Keratinocyte (primary cell): ENCODE measurements around the gene RUFY2. TPM values are rescaled to one million over a fixed set of nuclear protein-coding genes. Genes with fewer than 3 reads are reported as not detected.
"Not testable (repeated sequence)": the region's sequence is repeated elsewhere in the genome, so short reads cannot be mapped to it uniquely, and the experiment has no call there.

ENCODE experiments used
- DNase-seq: peaks from one replicate; pipeline ENCODE4 v3.0.0-alpha.2; 2011; ENCODE audit warnings: low read depth, missing footprints, low spot score
- FAIRE-seq: peaks from 2 replicates; lab custom pipeline; 2011; peaks lifted over from hg19 to GRCh38; lab: Jason Lieb, UNC
- H2AFZ ChIP-seq: 2 replicates; pipeline ENCODE4 v1.6.0; 2012; ENCODE audit warnings: low read length, control low read depth, inconsistent platforms; ENCODE audit not compliant: control insufficient read depth
- H3K27ac ChIP-seq: 2 replicates; pipeline ENCODE4 v1.5.1; 2011; ENCODE audit warnings: low read length; ENCODE audit not compliant: control insufficient read depth, insufficient read depth
- H3K27me3 ChIP-seq: 3 replicates; pipeline ENCODE4 v1.6.0; 2011; ENCODE audit warnings: low read length; ENCODE audit not compliant: control insufficient read depth, insufficient read depth; ENCODE audit errors: extremely low read depth
- H3K36me3 ChIP-seq, 2 experiments: 2 replicates in 1 of 2; 3 replicates in 1 of 2; pipeline ENCODE4 v1.5.1; 2011; ENCODE audit warnings: low read length in 2 of 2, mild to moderate bottlenecking in 1 of 2; ENCODE audit not compliant: control insufficient read depth in 2 of 2, insufficient read depth in 2 of 2; ENCODE audit errors: extremely low read depth in 1 of 2
- H3K4me1 ChIP-seq: 3 replicates; pipeline ENCODE4 v1.5.1; 2011; ENCODE audit warnings: low read length; ENCODE audit not compliant: control insufficient read depth, insufficient read depth; ENCODE audit errors: extremely low read depth
- H3K4me2 ChIP-seq: 3 replicates; pipeline ENCODE4 v1.6.0; 2011; ENCODE audit warnings: low read depth, low read length; ENCODE audit not compliant: control insufficient read depth, insufficient read depth; ENCODE audit errors: extremely low read depth
- H3K4me3 ChIP-seq, 3 experiments: fragments of 200-600 bp in 1 of 3; sonication (generic) in 1 of 3; 2 replicates in 2 of 3; 3 replicates in 1 of 3; pipeline ENCODE4 v1.5.1; 2011 to 2016; ENCODE audit warnings: low read length in 3 of 3, mild to moderate bottlenecking in 3 of 3, control low read depth in 2 of 3, inconsistent platforms in 1 of 3, low read depth in 1 of 3, mixed read lengths in 1 of 3, mixed run types in 1 of 3, moderate library complexity in 1 of 3; ENCODE audit not compliant: control insufficient read depth in 2 of 3, insufficient read depth in 2 of 3; ENCODE audit errors: extremely low read depth in 1 of 3
- H3K79me2 ChIP-seq: 2 replicates; pipeline ENCODE4 v1.6.0; 2012; ENCODE audit warnings: low read length; ENCODE audit not compliant: control insufficient read depth, insufficient read depth
- H3K9ac ChIP-seq: 3 replicates; pipeline ENCODE4 v1.6.0; 2011; ENCODE audit warnings: low read length; ENCODE audit not compliant: control insufficient read depth, insufficient read depth; ENCODE audit errors: extremely low read depth
- H3K9me1 ChIP-seq: 3 replicates; pipeline ENCODE4 v1.6.0; 2011; ENCODE audit warnings: low read length; ENCODE audit not compliant: control insufficient read depth, insufficient read depth; ENCODE audit errors: extremely low read depth
- H3K9me3 ChIP-seq: 2 replicates; pipeline ENCODE4 v1.5.1; 2012; ENCODE audit warnings: low read depth, low read length; ENCODE audit not compliant: control insufficient read depth
- H4K20me1 ChIP-seq: 3 replicates; pipeline ENCODE4 v1.6.0; 2011; ENCODE audit warnings: low read length; ENCODE audit not compliant: control insufficient read depth, insufficient read depth; ENCODE audit errors: extremely low read depth
- CTCF ChIP-seq, 3 experiments: IDR thresholded peaks in 1 of 3; conservative IDR thresholded peaks in 1 of 3; optimal IDR thresholded peaks in 1 of 3; 2 replicates in 2 of 3; 3 replicates in 1 of 3; pipeline versions ENCODE3 to v1.5.1; 2011; ENCODE audit warnings: low read length in 3 of 3, mild to moderate bottlenecking in 3 of 3, moderate library complexity in 2 of 3, control low read depth in 1 of 3, inconsistent platforms in 1 of 3; ENCODE audit not compliant: insufficient read depth in 2 of 3; ENCODE audit errors: extremely low read depth in 1 of 3
- EZH2 ChIP-seq: IDR thresholded peaks from one replicate; pipeline ENCODE4 v1.6.1; 2012; ENCODE audit warnings: inconsistent platforms, mild to moderate bottlenecking, low read length, moderate library complexity
- dilution Hi-C: fragments of 300-500 bp; cut with MboI; formaldehyde crosslinking; loops from one replicate; pipeline ENCODE4 v1.7.0; 2020; ENCODE audit warnings: low sequenced_read_pairs; ENCODE audit not compliant: extremely low pct_ligation_motif_present
- polyA plus RNA-seq, 5 experiments: library from polyadenylated mRNA; depleted of rRNA in 3 of 5; stranded (reverse) in 3 of 5; stranded (forward) in 1 of 5; unstranded in 1 of 5; fragments of >200 nt; gene quantifications; 1 replicate in 1 of 5; 2 replicates in 3 of 5; 3 replicates in 1 of 5; pipeline versions ENCODE4 v1.2.1 to v1.2.3, GENCODE V29; 2011 to 2012; ENCODE audit warnings: missing spikeins in 2 of 5, low read depth in 1 of 5, low replicate concordance in 1 of 5

RUFY2 gene
- polyA plus RNA-seq, 1 donor (not counting 4 experiments of a cell fraction or from before 2014, with no cell fraction given): 15.6 TPM

GRCh38 chr10:68318331-68319059 is 88.6 kb downstream of the RUFY2 start:
- Histone ChIP-seq H3K9ac (no peak overlapping the region), H3K27ac (no peak overlapping the region), H3K79me2 (no peaks in the 10 kb centered on the region), H3K36me3 (no peaks in the 10 kb centered on the region), H3K27me3 (no peaks in the 10 kb centered on the region), H4K20me1 (no peaks in the 10 kb centered on the region), H3K9me3 (no peaks in the 10 kb centered on the region), H2AFZ (no peak overlapping the region), H3K4me3 (no peak overlapping the region), H3K4me1 (no peaks in the 10 kb centered on the region), H3K9me1 (no peaks in the 10 kb centered on the region), H3K4me2 (no peak overlapping the region)
- dilution Hi-C loops: no loop called here
- DNase-seq: no peak
- TF ChIP-seq CTCF (optimal IDR thresholded peaks at IDR 0.05 in 1 of 3, IDR thresholded peaks at IDR 0.05 in 1 of 3, conservative IDR thresholded peaks at IDR 0.05 in 1 of 3; ENCODE audit: extremely low read depth in 1 of 3, insufficient read depth in 2 of 3, low read length in 3 of 3): no peak
- TF ChIP-seq EZH2: no peak
- FAIRE-seq: no peak

- H3K9me1 ChIP-seq: no peaks in the 10 kb centered on the region
- H3K9ac ChIP-seq: no peak overlapping the region
- FAIRE-seq: no peak
- H3K79me2 ChIP-seq: no peaks in the 10 kb centered on the region
- no peak overlapping the region for H3K4me3 ChIP-seq
- no peaks in the 10 kb centered on the region for H4K20me1 ChIP-seq
- no peak overlapping the region for H3K4me2 ChIP-seq
- no peaks in the 10 kb centered on the region for H3K27me3 ChIP-seq
- no peaks in the 10 kb centered on the region for H3K9me3 ChIP-seq
- TF ChIP-seq EZH2 (no peak), CTCF (optimal IDR thresholded peaks at IDR 0.05 in 1 of 3, IDR thresholded peaks at IDR 0.05 in 1 of 3, conservative IDR thresholded peaks at IDR 0.05 in 1 of 3; ENCODE audit: extremely low read depth in 1 of 3, insufficient read depth in 2 of 3, low read length in 3 of 3) (no peak)
- H2AFZ ChIP-seq: no peak overlapping the region
- H3K27ac ChIP-seq: no peak overlapping the region
- no peaks in the 10 kb centered on the region for H3K4me1 ChIP-seq
- DNase-seq: no peak
- dilution Hi-C loops: no loop called here
- no peaks in the 10 kb centered on the region for H3K36me3 ChIP-seq
Observed at GRCh38 chr10:68315582-68315981, 91.5 kb downstream of the RUFY2 start.

GRCh38 chr10:68314930-68315329 is 92.1 kb downstream of the RUFY2 start:
- H3K27me3 ChIP-seq, H3K4me2 ChIP-seq, H3K27ac ChIP-seq, dilution Hi-C loops, H3K36me3 ChIP-seq, FAIRE-seq, H2AFZ ChIP-seq, H3K4me3 ChIP-seq, H3K4me1 ChIP-seq, H3K9me3 ChIP-seq, H3K79me2 ChIP-seq, DNase-seq, H3K9ac ChIP-seq, H4K20me1 ChIP-seq, H3K9me1 ChIP-seq: not testable (repeated sequence)
